Psoas muscle (tissue), 8 donors: ENCODE measurements around the gene PPP6R3. TPM values are rescaled to one million over a fixed set of nuclear protein-coding genes. Genes with fewer than 3 reads are reported as not detected.
A peak's percentile ranks its signal among the peaks of the same experiment; 100 is the strongest.

Experiments used
- ATAC-seq, 4 donors: fragments of 200-7000 bp; cut with Tn5 transposase; one replicate each; pipeline ENCODE4 v1.9.1; 2020; ENCODE audit warnings: moderate library complexity in 3 of 4, mild to moderate bottlenecking in 2 of 4
- DNase-seq, 2 donors: peaks; one replicate each; pipeline ENCODE4 v3.0.0-alpha.2; 2020
- H3K27ac ChIP-seq: fragments of 200-600 bp; one replicate; pipeline ENCODE4 v1.8.0; 2022
- H3K27me3 ChIP-seq, 3 donors: fragments of 200-600 bp in 1 of 3; one replicate each; pipeline versions ENCODE4 v1.6.1 to v1.8.0; 2013 to 2022; ENCODE audit warnings: low read length in 2 of 3, mild to moderate bottlenecking in 2 of 3, moderate library complexity in 1 of 3; ENCODE audit not compliant: insufficient read depth in 3 of 3
- H3K36me3 ChIP-seq, 2 donors: fragments of 200-600 bp in 1 of 2; one replicate each; pipeline versions ENCODE4 v1.6.1 to v1.8.0; 2013 to 2022; ENCODE audit warnings: low read depth in 1 of 2, mild to moderate bottlenecking in 1 of 2, moderate library complexity in 1 of 2; ENCODE audit not compliant: insufficient read depth in 1 of 2
- H3K4me1 ChIP-seq: fragments of 200-600 bp; one replicate; pipeline ENCODE4 v1.8.0; 2022
- H3K4me3 ChIP-seq: fragments of 200-600 bp; one replicate; pipeline ENCODE4 v1.8.0; 2022; ENCODE audit warnings: mild to moderate bottlenecking
- H3K9me3 ChIP-seq: fragments of 200-600 bp; one replicate; pipeline ENCODE4 v1.8.0; 2022
- WGBS, 3 donors: extraction: QIAGEN DNeasy Blood & Tissue Kit; methylation state at CpG; one replicate each; pipeline versions ENCODE4 v1.1.6 to v1.1.7; 2013; 5-methylcytosine and 5-hydroxymethylcytosine counted together
- intact Hi-C, 2 donors: fragments of 100-400 bp; cut with DNase I; formaldehyde crosslinking; loops; one replicate each; pipeline versions ENCODE4 v1.11.0 to v1.14.2; 2022
- polyA plus RNA-seq, 3 donors: library from polyadenylated mRNA; stranded (reverse); fragments of 200-250 nt; gene quantifications; one replicate each; pipeline ENCODE4 v1.2.3, GENCODE V29; 2013
- total RNA-seq, 4 donors: library from RNA; stranded (reverse); fragmentation: NEBNext Ultra II Directional in 2 of 4; extraction: Animal tissue kit (Norgen Biotek cat#: 25700) in 2 of 4; gene quantifications; one replicate each; pipeline versions ENCODE4 v1.2.1 to v1.2.4, GENCODE V29; 2021 to 2023
- TF ChIP-seq, protein P1 (sequence below): fragments of 200-600 bp; IDR thresholded peaks from one replicate; pipeline ENCODE4 v1.8.0; 2022; ENCODE audit warnings: antibody characterized with exemption
- donor health status: healthy with polysubstance abuse.
- donor health status: DM: no; HTN: no; CAD: no; lungs with moderate emphysema.
- donor health status: Bipolar disorder and iron deficiency.
- donor health status: healthy.
- donor health status: DM: yes; HTN: yes; CAD: no.
- donor health status: DM: no; HTN: no; CAD: no.
- donor health status: DM: no; HTN: no; CAD: no.
- donor health status: DM: yes; HTN: yes; CAD: no.

PPP6R3 gene
- total and polyA plus RNA-seq, 7 donors = 19.7 to 102 (median 58.8) TPM

DNA sequence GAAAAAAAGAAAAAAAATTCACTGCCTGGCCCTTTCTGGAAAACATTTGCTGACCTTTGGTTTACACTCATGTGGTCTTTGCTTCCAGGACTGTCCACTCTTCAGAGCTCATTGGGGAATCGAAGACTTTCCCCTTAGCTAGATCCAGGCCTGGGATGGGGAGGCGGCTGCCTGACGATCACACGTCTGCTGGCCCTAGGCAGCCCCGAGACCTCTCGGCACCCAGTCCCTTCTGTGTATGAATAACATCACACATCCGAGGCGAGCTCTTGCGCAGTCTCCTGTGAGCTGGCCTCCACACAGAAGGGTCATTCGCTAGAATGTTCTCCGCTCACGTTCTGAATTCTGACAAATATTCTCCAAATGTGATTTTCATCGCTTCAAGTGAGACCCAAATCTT is 198.1 kb downstream of the PPP6R3 start:
- DNase-seq (peak in 1 of 2 donors; percentile 72), ATAC-seq (peak in 3 of 4 donors; percentile 37 to 51 (median 50))
- Histone ChIP-seq H3K27me3 (peaks cover 0 to 12% (median 10%) of the 10 kb centered on the region in 3 donors), H3K4me1 (no peaks in the 10 kb centered on the region), H3K36me3 (no peaks in the 10 kb centered on the region), H3K9me3 (peaks cover 8% of the 10 kb centered on the region), H3K27ac (peak overlapping the region; percentile 30), H3K4me3 (no peak overlapping the region)
- WGBS, 3 donors = 60 to 72% (median 69%) methylated on average over 13 of the region's 13 CpGs
- intact Hi-C loops = no loop called here
- TF ChIP-seq, protein P1, sequence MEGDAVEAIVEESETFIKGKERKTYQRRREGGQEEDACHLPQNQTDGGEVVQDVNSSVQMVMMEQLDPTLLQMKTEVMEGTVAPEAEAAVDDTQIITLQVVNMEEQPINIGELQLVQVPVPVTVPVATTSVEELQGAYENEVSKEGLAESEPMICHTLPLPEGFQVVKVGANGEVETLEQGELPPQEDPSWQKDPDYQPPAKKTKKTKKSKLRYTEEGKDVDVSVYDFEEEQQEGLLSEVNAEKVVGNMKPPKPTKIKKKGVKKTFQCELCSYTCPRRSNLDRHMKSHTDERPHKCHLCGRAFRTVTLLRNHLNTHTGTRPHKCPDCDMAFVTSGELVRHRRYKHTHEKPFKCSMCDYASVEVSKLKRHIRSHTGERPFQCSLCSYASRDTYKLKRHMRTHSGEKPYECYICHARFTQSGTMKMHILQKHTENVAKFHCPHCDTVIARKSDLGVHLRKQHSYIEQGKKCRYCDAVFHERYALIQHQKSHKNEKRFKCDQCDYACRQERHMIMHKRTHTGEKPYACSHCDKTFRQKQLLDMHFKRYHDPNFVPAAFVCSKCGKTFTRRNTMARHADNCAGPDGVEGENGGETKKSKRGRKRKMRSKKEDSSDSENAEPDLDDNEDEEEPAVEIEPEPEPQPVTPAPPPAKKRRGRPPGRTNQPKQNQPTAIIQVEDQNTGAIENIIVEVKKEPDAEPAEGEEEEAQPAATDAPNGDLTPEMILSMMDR = no peak

DNA sequence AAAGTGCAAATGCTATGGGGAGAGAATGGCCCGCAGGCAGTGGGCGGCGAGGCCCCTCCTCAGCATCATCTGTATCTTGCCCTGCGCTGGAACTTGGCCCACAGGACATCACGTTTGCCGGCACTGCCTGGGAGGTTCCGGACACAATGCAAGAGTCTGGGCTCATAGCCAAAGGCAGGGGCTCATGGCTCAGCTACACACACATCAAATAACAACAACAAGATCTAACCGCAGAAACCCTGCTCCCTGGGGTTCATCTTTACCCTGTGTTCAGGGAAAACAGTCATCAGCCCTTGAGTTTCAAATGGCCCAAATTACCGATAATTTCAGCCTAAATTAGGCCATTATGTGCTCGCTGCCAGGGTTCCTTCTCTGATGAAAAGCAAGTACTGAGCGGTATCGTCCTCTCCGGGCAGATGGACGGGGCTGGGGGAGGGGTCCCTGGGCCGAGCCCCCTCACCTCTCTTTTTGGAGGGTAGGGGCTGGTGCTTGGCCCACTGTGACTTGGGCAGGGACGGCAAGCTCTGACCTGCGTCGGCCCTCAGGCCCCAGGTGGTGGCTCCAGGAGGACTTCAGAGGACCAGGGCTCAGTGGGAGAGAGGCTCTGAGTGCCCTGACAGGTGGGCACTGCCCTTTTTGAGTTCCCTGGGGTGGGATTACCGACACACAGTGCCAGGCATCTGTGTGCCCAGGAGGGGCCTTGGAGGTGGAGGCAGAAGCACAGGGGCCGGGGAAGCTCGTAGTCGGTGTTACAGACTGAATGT is 198.8 kb downstream of the PPP6R3 start:
- peak overlapping the region; percentile 30 for H3K27ac ChIP-seq
- no peaks in the 10 kb centered on the region for H3K4me1 ChIP-seq
- no peaks in the 10 kb centered on the region for H3K36me3 ChIP-seq
- peak; percentile 30 to 73 (median 58) for ATAC-seq
- H3K27me3 ChIP-seq = peaks cover 0 to 18% (median 8%) of the 10 kb centered on the region in 3 donors
- DNase-seq = peak; percentile 74 to 85
- intact Hi-C loops = no loop called here
- TF ChIP-seq, protein P1 = no peak
- H3K9me3 ChIP-seq = peaks cover 8% of the 10 kb centered on the region
- H3K4me3 ChIP-seq = no peak overlapping the region
- 38 to 40% (median 39%) methylated on average over 22 of the region's 22 CpGs for WGBS, 3 donors

GRCh38 chr11:68660066-68660810 is 199.7 kb downstream of the PPP6R3 start:
- H3K27me3 ChIP-seq = peaks cover 0 to 25% (median 8%) of the 10 kb centered on the region in 3 donors
- no peak for DNase-seq
- H3K36me3 ChIP-seq = no peaks in the 10 kb centered on the region
- H3K9me3 ChIP-seq = peaks cover 6% of the 10 kb centered on the region
- WGBS, 3 donors = 87 to 89% (median 89%) methylated on average over 17 to 18 of the region's 18 CpGs
- ATAC-seq = no peak
- TF ChIP-seq, protein P1 = no peak
- H3K4me3 ChIP-seq = no peak overlapping the region
- intact Hi-C loops = no loop called here
- no peaks in the 10 kb centered on the region for H3K4me1 ChIP-seq
- no peak overlapping the region for H3K27ac ChIP-seq

DNA sequence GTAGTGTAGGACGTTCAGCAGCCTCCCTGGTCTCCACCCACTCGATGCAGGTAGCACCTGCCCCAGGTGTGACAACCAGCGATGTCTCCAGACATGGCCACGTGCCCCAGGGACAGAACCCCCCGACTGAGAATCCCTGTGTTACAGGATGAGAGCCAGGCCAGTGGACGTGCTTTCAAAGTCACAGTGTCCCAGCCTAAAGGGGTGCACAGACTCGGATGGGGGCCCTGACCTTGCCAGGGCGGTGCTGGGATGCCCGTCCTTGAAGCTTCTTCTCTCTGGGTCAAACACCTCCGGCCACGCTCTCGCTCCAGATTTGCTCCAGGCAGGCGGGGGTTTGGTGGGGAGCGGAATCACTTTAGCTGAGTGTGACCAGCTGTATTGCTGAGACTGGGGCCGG is 200.5 kb downstream of the PPP6R3 start:
- Histone ChIP-seq H3K36me3 (no peaks in the 10 kb centered on the region), H3K9me3 (no peaks in the 10 kb centered on the region), H3K4me1 (no peaks in the 10 kb centered on the region), H3K27me3 (peaks cover 0 to 32% (median 5%) of the 10 kb centered on the region in 3 donors), H3K27ac (no peak overlapping the region), H3K4me3 (no peak overlapping the region)
- WGBS, 3 donors = 78 to 81% (median 79%) methylated on average over 15 of the region's 15 CpGs
- ATAC-seq (no peak), DNase-seq (no peak)
- intact Hi-C loops = no loop called here
- TF ChIP-seq, protein P1 = no peak
